Measurements from ENCODE around the gene RER1. TPM values are rescaled to one million over a fixed set of nuclear protein-coding genes. Genes with fewer than 3 reads are reported as not detected.

RER1 gene
- total RNA-seq, 1 experiment from 2014 or later, result 155 TPM

- H3K4me2 ChIP-seq (ENCODE audit: low read length), result peak overlapping the region; percentile 45
- CTCF ChIA-PET, result no interaction called here
- intact Hi-C loops (cut with micrococcal nuclease), result no loop called here
Measured at GRCh38 chr1:2360588-2361364, 30.9 kb upstream of the RER1 start.

More at GRCh38 chr1:2360588-2361364, 30.9 kb upstream of the RER1 start:
- Histone ChIP-seq H3K9me2 (ENCODE audit: insufficient read depth) (no peaks in the 10 kb centered on the region), H3K27me3 (ENCODE audit: insufficient read depth, low read length) (no peaks in the 10 kb centered on the region), H2AFZ (ENCODE audit: low read depth, low read length, poor library complexity, severe bottlenecking) (no peak overlapping the region), H4K20me1 (ENCODE audit: insufficient read depth) (no peaks in the 10 kb centered on the region), H3K9me3 (ENCODE audit: control insufficient read depth in 1 of 2, insufficient read depth in 1 of 2, low read depth in 1 of 2, low read length in 2 of 2) (no peaks in the 10 kb centered on the region), H3K9ac (ENCODE audit: low read length) (no peak overlapping the region), H3K4me3 (replicated peaks in 1 of 2; ENCODE audit: low read depth in 1 of 2, low read length in 2 of 2) (no peak overlapping the region), H3K27ac (ENCODE audit: low read depth, low read length) (no peak overlapping the region), H3K79me2 (ENCODE audit: insufficient read depth, low read length) (no peaks in the 10 kb centered on the region), H3K36me3 (ENCODE audit: control insufficient read depth in 1 of 2, insufficient read depth in 2 of 2, low read length in 2 of 2) (no peaks in the 10 kb centered on the region), H3K4me1 (ENCODE audit: control insufficient read depth in 1 of 2, insufficient read depth in 2 of 2, low read length in 2 of 2) (peaks cover 13 to 15% of the 10 kb centered on the region in 2 experiments; a peak in 3 of 4 replicates)
- RAD21 ChIA-PET (ENCODE audit: low non-redundant PET in 1 of 2, low total read pairs in 2 of 2, uncharacterized antibody in 2 of 2, unreplicated experiment in 2 of 2), result no interaction called here
- POLR2A ChIA-PET, result no interaction called here
- ATAC-seq (peak; percentile 46), DNase-seq (ENCODE audit: low read depth, low spot score) (no peak)
- no TSS peak for BruUV-seq (replicated peaks)
- TF ChIP-seq ATF3 (IDR thresholded peaks at IDR 0.05) (no peak), JUND (IDR thresholded peaks at IDR 0.05) (no peak), SRF (IDR thresholded peaks at IDR 0.05; ENCODE audit: low read depth) (no peak), SIN3A (IDR thresholded peaks at IDR 0.05; ENCODE audit: low read depth) (no peak), ZBTB33 (IDR thresholded peaks at IDR 0.05; ENCODE audit: extremely low read depth, insufficient replicate concordance, low read length) (no peak), SP1 (IDR thresholded peaks at IDR 0.05; ENCODE audit: low read depth) (no peak), EZH2 (IDR thresholded peaks at IDR 0.05) (no peak), CTCF (IDR thresholded peaks at IDR 0.05 in 2 of 3, conservative IDR thresholded peaks at IDR 0.05 in 1 of 3; ENCODE audit: borderline replicate concordance in 1 of 3, insufficient read depth in 1 of 3, low read depth in 2 of 3, low read length in 2 of 3) (no peak), RAD21 (IDR thresholded peaks at IDR 0.05; ENCODE audit: low read depth) (no peak), EZH2phosphoT487 (IDR thresholded peaks at IDR 0.05; ENCODE audit: borderline replicate concordance) (no peak), FOSL1 (IDR thresholded peaks at IDR 0.05; ENCODE audit: low read depth) (no peak)
